ENCODE results near the gene RABGAP1.

RABGAP1 gene

DNA sequence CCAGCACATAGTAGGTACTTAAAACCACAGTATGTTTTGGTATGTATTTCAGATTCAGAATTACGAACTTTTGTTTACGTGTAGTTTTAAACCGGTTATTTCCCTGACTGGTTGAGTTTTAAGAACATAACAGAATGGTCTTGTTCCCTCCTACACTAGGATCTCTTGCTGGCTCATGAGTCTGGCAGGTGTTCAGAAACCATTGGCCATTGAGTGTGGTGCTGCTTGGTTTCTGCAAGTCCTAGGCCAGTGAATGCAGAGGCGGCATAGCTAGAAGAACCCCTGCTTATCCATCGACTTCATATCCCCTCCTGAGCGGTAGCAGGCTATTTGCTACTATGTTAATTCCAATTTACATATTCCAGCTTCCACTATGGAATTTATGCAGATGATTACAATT, 158.2 kb downstream of the RABGAP1 start:
- no peak for DNase-seq (ENCODE audit: low spot score)
- TF ChIP-seq, protein P1, sequence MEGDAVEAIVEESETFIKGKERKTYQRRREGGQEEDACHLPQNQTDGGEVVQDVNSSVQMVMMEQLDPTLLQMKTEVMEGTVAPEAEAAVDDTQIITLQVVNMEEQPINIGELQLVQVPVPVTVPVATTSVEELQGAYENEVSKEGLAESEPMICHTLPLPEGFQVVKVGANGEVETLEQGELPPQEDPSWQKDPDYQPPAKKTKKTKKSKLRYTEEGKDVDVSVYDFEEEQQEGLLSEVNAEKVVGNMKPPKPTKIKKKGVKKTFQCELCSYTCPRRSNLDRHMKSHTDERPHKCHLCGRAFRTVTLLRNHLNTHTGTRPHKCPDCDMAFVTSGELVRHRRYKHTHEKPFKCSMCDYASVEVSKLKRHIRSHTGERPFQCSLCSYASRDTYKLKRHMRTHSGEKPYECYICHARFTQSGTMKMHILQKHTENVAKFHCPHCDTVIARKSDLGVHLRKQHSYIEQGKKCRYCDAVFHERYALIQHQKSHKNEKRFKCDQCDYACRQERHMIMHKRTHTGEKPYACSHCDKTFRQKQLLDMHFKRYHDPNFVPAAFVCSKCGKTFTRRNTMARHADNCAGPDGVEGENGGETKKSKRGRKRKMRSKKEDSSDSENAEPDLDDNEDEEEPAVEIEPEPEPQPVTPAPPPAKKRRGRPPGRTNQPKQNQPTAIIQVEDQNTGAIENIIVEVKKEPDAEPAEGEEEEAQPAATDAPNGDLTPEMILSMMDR (IDR thresholded peaks at IDR 0.05; ENCODE audit: extremely low read depth, missing control alignments), result no peak

DNA sequence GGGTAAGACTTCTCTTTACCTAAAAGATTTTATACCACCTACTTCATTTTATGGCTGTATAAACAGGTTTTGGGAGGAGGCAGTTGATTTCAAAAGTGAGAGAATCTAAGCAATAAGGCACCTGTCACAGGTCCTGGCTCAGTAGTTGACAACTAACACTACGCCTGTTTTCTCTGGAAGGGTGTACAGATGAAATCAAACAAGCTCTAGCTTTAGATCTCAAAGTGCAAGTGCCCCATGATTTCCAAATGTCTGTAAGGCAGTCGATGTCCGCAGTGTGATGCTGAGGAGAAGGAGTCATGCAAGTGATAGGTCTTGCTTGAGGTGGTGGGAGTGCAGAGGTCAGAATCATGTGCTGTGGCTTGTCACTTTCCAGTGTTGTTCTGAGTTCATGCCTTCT, 158.7 kb downstream of the RABGAP1 start:
- no peak for DNase-seq (ENCODE audit: low spot score)
- TF ChIP-seq, protein P1 (IDR thresholded peaks at IDR 0.05; ENCODE audit: extremely low read depth, missing control alignments), result no peak

DNA sequence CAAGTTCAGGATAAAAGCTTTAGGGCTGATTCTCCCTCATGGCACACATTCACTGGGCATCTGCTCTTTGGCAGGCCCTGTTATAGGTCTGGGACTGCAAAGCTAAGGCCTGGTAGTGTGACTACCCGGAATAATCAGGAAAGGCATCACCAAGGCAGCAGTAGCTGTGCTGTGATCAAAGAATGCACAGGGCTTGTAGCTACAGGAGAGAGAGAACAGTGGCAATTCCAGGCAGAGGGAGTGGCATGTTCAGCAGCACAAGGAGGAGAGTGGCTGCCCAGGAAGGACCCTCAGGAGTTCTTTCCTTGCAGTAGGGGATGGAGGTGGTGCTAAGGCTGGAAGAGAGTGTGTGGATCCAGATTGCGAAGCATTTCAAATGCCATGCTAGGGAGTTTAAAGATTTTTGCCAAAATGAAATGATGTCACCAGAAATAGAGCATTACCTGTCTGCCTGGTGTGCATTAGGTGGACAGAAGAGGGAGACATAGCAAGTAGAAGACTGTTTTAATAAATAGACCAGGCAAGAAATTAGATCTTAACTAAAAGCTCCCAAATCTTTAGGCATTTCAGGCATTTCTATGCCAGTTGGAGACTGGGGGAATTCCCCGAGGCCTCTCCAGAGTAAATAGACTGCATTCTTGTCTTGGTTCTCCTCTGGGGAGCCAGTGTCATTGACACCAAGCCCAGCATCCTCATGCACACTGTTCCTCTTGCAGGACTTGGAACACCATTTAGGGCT, 161.7 kb downstream of the RABGAP1 start:
- DNase-seq (ENCODE audit: low spot score), result no peak
- TF ChIP-seq, protein P1 (IDR thresholded peaks at IDR 0.05; ENCODE audit: extremely low read depth, missing control alignments), result peak; percentile 16

DNA sequence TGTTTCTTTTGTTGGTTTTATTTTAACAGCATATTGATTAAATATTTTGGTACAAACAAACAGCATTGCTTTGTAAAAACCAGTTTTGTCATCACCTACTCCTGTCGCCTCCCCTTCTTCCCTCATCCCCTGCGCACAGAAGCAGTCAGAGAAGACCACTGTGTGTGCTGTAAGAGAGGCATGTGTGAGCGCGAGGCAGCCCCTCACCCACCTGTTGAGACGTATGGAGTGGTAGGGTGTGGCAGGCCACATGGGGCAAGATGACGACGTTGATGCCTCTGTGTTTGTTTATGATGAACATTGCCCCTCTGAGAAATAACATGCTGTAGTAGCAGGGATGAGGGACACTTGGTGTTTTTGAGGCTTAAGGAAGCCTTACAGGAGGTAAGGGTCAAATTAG, 164.0 kb downstream of the RABGAP1 start:
- TF ChIP-seq, protein P1 (IDR thresholded peaks at IDR 0.05; ENCODE audit: extremely low read depth, missing control alignments), result no peak
- no peak for DNase-seq (ENCODE audit: low spot score)

DNA sequence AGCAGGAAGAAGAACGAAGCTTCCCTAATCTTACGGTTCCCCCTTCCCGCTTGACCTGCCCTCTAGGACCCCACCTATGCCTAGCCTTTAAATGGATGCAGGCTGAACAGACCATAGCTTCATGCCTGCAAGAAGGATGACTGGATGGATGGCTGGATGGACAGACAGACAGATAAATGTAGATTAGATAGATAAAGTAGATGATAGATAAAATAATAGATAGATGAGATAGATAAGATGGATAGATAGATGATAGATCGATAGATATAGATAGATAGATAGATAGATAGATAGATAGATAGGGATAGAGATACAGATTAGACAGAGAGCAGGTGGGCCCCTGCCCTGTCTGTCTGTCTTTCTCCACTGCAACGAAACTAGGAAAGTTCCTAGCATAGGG, 164.7 kb downstream of the RABGAP1 start:
- TF ChIP-seq, protein P1 (IDR thresholded peaks at IDR 0.05; ENCODE audit: extremely low read depth, missing control alignments), result no peak

DNA sequence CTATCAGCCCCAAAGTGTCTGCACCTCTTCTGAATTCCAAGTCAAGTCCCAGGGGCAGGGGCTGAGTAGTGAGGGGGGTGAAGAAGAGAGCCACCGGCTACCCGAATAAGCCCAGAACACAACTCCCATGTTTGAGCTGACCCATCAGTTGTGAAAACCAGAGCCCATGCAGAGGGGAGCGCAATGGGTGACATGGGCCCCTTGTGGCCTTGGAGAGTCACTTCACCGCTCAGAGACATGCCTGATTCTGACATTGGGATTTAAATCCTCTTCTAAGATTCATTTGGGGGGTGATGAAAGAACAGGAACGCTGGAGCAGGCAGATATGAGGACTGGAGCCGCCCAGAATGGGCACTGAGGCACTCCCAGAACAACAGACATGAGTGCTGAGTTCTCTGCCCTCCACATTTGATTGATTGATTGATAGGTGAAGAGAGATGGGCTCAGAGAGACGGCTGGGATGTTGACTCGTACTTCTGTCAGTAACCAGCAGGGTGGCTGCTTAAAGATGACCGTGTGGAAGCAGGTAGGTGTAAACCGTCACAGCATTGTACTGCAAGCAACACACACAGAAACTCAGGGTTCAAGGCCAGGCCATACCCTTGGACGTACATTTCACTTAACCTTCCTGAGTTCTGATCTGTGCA, 166.9 kb downstream of the RABGAP1 start:
- no peak for DNase-seq (ENCODE audit: low spot score)
- TF ChIP-seq, protein P1 (IDR thresholded peaks at IDR 0.05; ENCODE audit: extremely low read depth, missing control alignments), result no peak

More for the DNA sequence above, 164.7 kb downstream of the RABGAP1 start:
- DNase-seq (ENCODE audit: low spot score), result no peak

DNA sequence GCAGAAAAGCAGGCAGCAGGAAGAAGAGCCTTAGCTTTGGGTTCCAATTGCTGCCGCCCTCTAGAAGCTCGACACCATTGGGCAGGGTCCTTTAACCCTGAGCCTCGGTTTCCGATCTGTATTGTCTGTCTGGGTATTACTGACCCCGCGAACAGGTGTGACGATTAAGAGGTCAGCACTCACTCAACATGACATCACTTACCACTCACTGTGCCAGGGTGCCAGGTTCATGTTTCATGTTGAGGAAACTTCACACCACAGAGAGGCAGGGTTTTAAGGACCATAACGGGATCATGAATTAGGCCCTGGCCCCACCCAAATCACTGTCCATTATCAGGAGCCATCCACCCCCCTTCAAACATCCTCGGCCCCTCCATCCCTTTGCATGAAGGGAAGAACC, 168.2 kb downstream of the RABGAP1 start:
- DNase-seq (ENCODE audit: low spot score), result no peak
- TF ChIP-seq, protein P1 (IDR thresholded peaks at IDR 0.05; ENCODE audit: extremely low read depth, missing control alignments), result no peak
